Kidney (tissue), 14 donors: ENCODE data around the gene MAP2K3. TPM values are rescaled to one million over a fixed set of nuclear protein-coding genes. Genes with fewer than 3 reads are reported as not detected.

ENCODE experiments used
- DNase-seq, 5 donors: peaks; one replicate each; pipeline ENCODE4 v3.0.0-alpha.2; 2013 to 2020
- FAIRE-seq: peaks from 2 replicates; lab custom pipeline; 2012; peaks lifted over from hg19 to GRCh38; lab: Jason Lieb, UNC
- H3K27ac ChIP-seq, 2 donors: one replicate each; pipeline ENCODE4 v1.7.0; 2013; ENCODE audit warnings: low read depth in 2 of 2, low read length in 2 of 2, inconsistent platforms in 1 of 2
- H3K27me3 ChIP-seq: one replicate; pipeline ENCODE4 v1.7.1; 2013; ENCODE audit warnings: low read length, inconsistent platforms; ENCODE audit not compliant: control insufficient read depth, insufficient read depth
- H3K36me3 ChIP-seq, 3 donors: one replicate each; pipeline versions ENCODE4 v1.7.0 to v1.7.1; 2013; ENCODE audit warnings: low read length in 3 of 3, control low read depth in 1 of 3, inconsistent platforms in 1 of 3; ENCODE audit not compliant: insufficient read depth in 3 of 3, control insufficient read depth in 2 of 3
- H3K4me1 ChIP-seq, 3 donors: one replicate each; pipeline versions ENCODE4 v1.7.0 to v1.7.1; 2013; ENCODE audit warnings: low read length in 3 of 3, inconsistent platforms in 1 of 3, low read depth in 1 of 3; ENCODE audit not compliant: control insufficient read depth in 2 of 3, insufficient read depth in 2 of 3
- H3K4me3 ChIP-seq, 3 donors: one replicate each; pipeline versions ENCODE4 v1.7.0 to v1.8.1; 2013; ENCODE audit warnings: low read length in 3 of 3, control low read depth in 1 of 3, inconsistent platforms in 1 of 3
- H3K9ac ChIP-seq, 3 donors: one replicate each; pipeline versions ENCODE4 v1.7.0 to v1.7.1; 2013; ENCODE audit warnings: low read length in 3 of 3, control low read depth in 1 of 3, inconsistent platforms in 1 of 3
- H3K9me3 ChIP-seq, 3 donors: one replicate each; pipeline versions ENCODE4 v1.7.0 to v1.7.1; 2013; ENCODE audit warnings: low read length in 3 of 3, control low read depth in 1 of 3, inconsistent platforms in 1 of 3; ENCODE audit not compliant: control insufficient read depth in 2 of 3, insufficient read depth in 1 of 3
- intact Hi-C: fragments of 100-400 bp; cut with DNase I; formaldehyde crosslinking; loops from one replicate; pipeline ENCODE4 v1.11.1; 2022
- polyA plus RNA-seq: library from polyadenylated mRNA; stranded (reverse); fragments of 350-450 nt; fragmentation: Illumina TruSeq; extraction: RNeasy Lipid Tissue Mini Kit (QIAGEN cat#74804); gene quantifications from one replicate; pipeline ENCODE4 v1.2.3, GENCODE V29; 2014; ENCODE audit warnings: low read depth, low replicate concordance; ENCODE audit not compliant: insufficient read depth
- total RNA-seq: library from RNA; stranded (reverse); fragmentation: NEBNext Ultra II Directional; extraction: Animal tissue kit (Norgen Biotek cat#: 25700); gene quantifications from one replicate; pipeline ENCODE4 v1.2.1, GENCODE V29; 2021
- TF ChIP-seq, protein P1 (sequence below): IDR thresholded peaks from 3 replicates; pipeline ENCODE4 v1.5.1; 2012; ENCODE audit warnings: mild to moderate bottlenecking, moderate library complexity, borderline replicate concordance; ENCODE audit not compliant: insufficient read depth; ENCODE audit errors: extremely low read depth
- donor health status: control.
- donor health status: control.
- donor health status: control.
- donor health status: control.
- donor health status: control.
- donor health status: DM: yes; HTN: yes; CAD: no.
- donor health status: Normal renal cell carcinoma (clear cell type).

Gene MAP2K3
- total and polyA plus RNA-seq, 2 donors from 2014 or later, result 40.1 to 44.0 TPM

GRCh38 chr17:21271454-21272183 is 12.9 kb upstream of the MAP2K3 start:
- Histone ChIP-seq H3K27me3 (no peaks in the 10 kb centered on the region), H3K4me1 (peaks cover 0 to 7% (median 0%) of the 10 kb centered on the region in 3 donors), H3K36me3 (no peaks in the 10 kb centered on the region), H3K9ac (no peak overlapping the region), H3K9me3 (no peaks in the 10 kb centered on the region), H3K27ac (no peak overlapping the region), H3K4me3 (no peak overlapping the region)
- intact Hi-C loops, result no loop called here
- FAIRE-seq, result no peak
- DNase-seq, result no peak
- TF ChIP-seq, protein P1, sequence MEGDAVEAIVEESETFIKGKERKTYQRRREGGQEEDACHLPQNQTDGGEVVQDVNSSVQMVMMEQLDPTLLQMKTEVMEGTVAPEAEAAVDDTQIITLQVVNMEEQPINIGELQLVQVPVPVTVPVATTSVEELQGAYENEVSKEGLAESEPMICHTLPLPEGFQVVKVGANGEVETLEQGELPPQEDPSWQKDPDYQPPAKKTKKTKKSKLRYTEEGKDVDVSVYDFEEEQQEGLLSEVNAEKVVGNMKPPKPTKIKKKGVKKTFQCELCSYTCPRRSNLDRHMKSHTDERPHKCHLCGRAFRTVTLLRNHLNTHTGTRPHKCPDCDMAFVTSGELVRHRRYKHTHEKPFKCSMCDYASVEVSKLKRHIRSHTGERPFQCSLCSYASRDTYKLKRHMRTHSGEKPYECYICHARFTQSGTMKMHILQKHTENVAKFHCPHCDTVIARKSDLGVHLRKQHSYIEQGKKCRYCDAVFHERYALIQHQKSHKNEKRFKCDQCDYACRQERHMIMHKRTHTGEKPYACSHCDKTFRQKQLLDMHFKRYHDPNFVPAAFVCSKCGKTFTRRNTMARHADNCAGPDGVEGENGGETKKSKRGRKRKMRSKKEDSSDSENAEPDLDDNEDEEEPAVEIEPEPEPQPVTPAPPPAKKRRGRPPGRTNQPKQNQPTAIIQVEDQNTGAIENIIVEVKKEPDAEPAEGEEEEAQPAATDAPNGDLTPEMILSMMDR, result no peak

DNA sequence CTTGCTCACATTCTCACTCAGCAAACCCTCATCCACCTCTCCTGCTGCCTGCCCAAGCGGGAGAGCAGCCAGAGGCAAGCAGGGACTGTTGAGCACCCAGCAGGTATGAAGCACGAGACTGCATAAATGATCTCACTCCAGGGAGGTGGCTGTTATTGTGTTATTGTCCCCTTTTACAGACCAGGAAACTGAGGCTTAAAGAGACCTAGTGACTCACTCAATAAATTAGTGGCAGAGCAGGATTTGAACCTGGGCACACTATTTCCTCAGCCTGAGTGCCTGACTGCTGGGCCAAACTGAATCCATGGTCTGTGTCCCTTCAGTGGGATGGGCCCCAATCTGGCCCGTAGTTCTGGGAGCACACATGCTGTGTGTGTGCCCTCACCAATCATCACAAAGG is 12.3 kb upstream of the MAP2K3 start:
- Histone ChIP-seq H3K27ac (no peak overlapping the region), H3K4me1 (peaks cover 0 to 7% (median 0%) of the 10 kb centered on the region in 3 donors), H3K36me3 (no peaks in the 10 kb centered on the region), H3K9me3 (no peaks in the 10 kb centered on the region), H3K9ac (no peak overlapping the region), H3K4me3 (no peak overlapping the region), H3K27me3 (no peaks in the 10 kb centered on the region)
- TF ChIP-seq, protein P1, result no peak
- no peak for FAIRE-seq
- DNase-seq, result no peak
- intact Hi-C loops, result no loop called here

- peaks cover 0 to 7% (median 0%) of the 10 kb centered on the region in 3 donors for H3K4me1 ChIP-seq
- H3K27me3 ChIP-seq, result no peaks in the 10 kb centered on the region
- no peak overlapping the region for H3K9ac ChIP-seq
- intact Hi-C loops, result no loop called here
- H3K9me3 ChIP-seq, result no peaks in the 10 kb centered on the region
- DNase-seq, result no peak
- no peak overlapping the region for H3K27ac ChIP-seq
- no peak overlapping the region for H3K4me3 ChIP-seq
- no peaks in the 10 kb centered on the region for H3K36me3 ChIP-seq
- TF ChIP-seq, protein P1, result no peak
- no peak for FAIRE-seq
Measured at GRCh38 chr17:21272881-21273792, 11.4 kb upstream of the MAP2K3 start.
